HS-5 (cell line): Measurements from ENCODE around the gene GIGYF2.
"Not testable (repeated sequence)": the region's sequence is repeated elsewhere in the genome, so short reads cannot be mapped to it uniquely, and the experiment has no call there.

ENCODE experiments used
- DNase-seq: peaks from one replicate; pipeline ENCODE4 v3.0.0-alpha.2; 2012; ENCODE audit warnings: low read depth

The GIGYF2 gene, protein sequence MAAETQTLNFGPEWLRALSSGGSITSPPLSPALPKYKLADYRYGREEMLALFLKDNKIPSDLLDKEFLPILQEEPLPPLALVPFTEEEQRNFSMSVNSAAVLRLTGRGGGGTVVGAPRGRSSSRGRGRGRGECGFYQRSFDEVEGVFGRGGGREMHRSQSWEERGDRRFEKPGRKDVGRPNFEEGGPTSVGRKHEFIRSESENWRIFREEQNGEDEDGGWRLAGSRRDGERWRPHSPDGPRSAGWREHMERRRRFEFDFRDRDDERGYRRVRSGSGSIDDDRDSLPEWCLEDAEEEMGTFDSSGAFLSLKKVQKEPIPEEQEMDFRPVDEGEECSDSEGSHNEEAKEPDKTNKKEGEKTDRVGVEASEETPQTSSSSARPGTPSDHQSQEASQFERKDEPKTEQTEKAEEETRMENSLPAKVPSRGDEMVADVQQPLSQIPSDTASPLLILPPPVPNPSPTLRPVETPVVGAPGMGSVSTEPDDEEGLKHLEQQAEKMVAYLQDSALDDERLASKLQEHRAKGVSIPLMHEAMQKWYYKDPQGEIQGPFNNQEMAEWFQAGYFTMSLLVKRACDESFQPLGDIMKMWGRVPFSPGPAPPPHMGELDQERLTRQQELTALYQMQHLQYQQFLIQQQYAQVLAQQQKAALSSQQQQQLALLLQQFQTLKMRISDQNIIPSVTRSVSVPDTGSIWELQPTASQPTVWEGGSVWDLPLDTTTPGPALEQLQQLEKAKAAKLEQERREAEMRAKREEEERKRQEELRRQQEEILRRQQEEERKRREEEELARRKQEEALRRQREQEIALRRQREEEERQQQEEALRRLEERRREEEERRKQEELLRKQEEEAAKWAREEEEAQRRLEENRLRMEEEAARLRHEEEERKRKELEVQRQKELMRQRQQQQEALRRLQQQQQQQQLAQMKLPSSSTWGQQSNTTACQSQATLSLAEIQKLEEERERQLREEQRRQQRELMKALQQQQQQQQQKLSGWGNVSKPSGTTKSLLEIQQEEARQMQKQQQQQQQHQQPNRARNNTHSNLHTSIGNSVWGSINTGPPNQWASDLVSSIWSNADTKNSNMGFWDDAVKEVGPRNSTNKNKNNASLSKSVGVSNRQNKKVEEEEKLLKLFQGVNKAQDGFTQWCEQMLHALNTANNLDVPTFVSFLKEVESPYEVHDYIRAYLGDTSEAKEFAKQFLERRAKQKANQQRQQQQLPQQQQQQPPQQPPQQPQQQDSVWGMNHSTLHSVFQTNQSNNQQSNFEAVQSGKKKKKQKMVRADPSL (N-terminal part only)

DNA sequence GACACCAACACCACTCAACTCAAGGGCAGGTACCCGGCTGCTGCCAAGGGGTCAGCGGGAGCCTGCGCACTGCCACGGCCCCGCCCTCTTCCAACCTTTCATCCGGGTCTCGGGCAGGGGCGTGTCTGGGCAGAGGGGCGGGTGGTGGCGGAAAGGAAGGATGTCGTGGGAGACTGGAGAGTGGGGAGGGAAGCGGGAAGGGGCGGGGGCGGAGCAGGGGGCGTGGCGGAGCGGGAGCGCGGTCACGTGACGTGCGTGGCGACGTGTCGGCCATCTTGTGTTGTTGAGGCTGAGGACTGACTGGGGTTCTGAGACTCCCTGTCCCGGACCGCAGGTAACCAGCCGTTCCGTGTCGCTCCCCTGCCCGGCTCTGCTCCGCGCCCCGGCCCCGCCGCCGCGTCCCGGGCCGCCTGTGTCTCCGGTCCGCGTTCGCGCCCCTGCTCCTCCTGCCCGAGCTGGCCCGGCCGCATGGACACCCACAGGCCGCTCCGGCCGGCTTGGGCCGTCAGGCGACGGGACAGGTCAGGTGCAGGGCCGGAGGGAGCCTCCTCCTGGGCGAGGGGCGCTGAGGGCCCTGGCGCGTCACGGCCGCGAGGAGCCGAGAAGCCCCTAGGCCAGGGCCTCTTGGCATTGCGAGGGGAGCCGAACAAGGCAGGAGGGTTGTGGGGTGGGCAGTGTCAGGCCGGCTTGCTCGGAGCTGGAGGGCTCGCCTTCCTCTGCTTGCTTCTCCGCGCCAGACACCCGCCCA lies at the start of gene GIGYF2:
Gene GIGYF2, plus strand, starts transcription at position 273 of the 748 bp plus-strand sequence. CDS start 37,867 bp downstream, outside the sequence.
- peak; percentile 87 for DNase-seq

DNA sequence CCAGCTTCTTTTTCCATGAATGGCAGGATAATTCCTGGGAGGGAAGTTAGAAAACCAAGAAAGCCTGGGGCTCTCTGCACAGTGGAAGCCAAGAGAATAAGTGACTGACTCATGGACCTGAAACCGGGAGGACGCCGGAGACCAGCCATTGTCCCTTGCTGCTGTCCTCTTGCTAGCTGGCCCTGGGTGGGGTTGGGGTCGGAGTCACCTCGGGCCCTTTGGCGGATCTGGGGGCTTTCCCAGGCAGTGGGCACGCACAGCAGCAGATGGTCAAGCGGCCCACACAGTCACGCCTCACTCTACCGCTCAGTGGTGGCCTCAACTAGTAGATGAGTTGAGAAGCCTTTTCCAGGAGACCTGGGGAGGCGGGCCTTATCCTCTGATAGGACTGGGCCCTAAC lies 48.1 kb upstream of the GIGYF2 start:
- DNase-seq: no peak

DNA sequence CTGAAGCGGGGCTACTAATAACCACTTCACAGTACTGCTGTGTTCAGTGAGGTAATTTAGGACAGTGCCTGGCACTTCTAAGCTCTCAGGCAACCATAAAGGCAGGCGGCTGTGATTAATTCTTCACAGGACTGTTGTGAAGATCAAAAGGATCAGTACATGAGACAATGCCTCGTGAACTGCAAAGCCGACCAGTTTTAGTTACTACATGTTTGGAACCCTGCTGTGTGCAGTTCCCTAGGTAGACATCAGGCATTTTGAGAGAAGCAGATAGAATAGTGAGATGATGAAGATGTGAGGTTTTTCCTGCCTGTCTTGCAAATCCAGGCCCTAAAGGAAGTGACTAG lies 44.7 kb upstream of the GIGYF2 start:
- DNase-seq: no peak

DNA sequence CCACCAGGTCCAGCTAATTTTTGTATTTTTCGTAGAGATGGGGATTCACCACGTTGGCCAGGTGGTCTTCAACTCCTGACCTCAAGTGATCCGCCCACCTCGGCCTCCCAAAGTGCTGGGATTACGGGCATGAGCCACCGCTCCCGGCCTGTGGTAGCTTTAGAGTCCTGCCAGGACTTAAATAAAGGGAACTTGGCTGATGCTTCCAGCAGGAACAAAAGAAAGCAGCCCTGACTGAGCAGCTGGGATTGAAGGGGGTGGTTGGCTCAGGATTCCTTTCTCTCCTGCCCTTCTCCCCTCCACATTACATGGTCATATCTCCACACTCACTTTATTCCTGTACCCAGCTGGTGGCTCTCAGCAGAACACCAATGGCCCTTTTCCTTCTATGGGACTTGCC lies 43.7 kb upstream of the GIGYF2 start:
- DNase-seq: no peak

DNA sequence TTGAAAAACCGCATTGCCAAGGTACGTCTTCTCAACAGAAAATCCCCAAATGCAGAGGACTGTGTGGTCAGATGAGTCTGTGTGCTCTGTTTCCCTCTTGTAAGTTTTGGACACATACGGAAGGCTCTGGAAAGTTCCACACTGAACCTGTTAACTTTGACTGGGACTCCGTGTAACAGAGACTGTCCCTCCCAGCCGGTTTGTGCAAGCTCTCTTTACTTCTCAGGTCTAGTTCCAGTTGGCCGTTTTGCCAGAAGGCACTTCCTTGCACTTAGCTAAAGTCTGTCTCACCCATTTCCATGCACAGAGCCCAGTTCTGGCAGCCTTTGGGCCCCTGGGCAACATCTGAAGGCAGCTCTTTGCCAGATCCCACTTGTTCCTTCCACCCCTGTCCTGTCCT lies 41.7 kb upstream of the GIGYF2 start:
- DNase-seq: no peak

DNA sequence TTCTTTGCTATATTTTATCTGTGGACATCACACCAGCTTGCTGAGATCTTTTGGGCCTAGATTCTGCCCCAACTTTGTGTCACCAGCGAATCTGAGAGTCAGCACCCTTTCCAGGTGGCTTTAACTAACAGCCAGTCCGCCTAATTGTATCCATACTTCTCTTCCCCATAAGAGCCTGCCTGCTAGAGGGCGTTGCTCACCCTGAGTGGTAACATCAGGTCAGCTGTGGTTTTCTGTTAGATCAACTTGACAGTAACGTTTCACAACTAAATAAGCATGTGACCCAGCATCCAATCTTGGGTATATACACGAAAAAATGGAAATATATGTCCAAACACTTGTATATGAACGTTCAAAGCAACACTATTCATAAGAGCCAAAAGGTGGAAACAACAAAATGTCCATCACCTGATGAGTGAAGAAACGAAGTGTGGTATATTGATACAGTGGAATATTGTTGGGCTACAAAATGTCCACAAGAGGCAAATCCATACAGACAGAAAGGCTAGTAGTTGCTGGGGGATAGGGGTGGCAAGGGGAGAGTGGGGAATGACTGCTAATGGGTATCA lies 38.8 kb upstream of the GIGYF2 start:
- no peak for DNase-seq

DNA sequence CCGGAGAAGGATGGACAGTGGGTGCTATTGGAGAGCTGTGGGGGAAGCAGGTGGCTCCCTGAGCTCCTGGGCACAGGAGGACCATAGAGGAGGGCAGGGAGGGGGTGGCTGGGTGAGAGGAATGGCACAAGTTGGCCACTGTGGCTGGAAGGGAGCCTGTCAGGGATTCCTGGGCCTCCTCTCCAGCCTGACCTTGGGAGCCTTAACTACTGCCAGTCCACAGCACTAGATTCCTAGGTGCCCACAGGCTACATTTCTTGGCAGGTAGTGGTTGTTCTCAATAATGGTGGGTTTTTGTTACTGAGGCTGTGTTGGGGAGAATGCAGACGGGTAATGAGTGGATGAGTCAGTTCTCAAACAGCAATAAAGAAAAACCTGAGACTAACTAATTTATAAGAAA lies 37.8 kb upstream of the GIGYF2 start:
- DNase-seq: no peak

DNA sequence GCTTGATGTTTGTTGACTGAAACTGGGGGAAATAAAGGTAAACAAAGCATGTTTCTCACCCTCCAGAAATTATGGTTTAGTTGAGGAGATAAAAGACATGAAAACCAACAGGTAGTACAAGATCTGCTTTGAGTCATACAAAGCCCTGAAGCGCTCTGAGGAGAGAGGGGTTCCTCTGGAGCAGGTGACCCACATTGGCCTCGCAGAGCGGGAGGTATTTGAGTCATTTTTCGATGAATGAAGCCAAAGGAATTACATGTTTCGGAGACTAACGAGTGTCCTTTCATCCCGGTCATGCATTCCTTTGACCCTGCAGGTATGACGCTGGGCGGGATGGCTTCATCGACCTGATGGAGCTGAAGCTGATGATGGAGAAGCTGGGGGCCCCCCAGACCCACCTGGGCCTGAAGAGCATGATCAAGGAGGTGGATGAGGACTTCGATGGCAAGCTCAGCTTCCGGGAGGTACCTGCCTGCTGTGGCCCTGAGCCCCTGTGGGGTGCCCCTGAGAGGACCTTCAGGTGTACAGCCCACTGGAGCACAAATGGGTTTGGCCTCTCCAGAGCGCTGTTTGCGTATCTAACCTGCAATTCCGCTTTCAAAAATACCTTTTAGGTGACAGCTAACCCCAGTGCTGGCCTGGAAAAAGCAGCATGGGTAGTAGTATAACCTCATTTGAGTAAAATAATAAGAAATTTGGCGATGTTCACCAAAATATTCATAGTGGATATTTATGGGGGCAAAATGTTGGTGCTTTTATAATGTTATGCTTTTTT lies 34.5 kb upstream of the GIGYF2 start:
- DNase-seq: no peak

DNA sequence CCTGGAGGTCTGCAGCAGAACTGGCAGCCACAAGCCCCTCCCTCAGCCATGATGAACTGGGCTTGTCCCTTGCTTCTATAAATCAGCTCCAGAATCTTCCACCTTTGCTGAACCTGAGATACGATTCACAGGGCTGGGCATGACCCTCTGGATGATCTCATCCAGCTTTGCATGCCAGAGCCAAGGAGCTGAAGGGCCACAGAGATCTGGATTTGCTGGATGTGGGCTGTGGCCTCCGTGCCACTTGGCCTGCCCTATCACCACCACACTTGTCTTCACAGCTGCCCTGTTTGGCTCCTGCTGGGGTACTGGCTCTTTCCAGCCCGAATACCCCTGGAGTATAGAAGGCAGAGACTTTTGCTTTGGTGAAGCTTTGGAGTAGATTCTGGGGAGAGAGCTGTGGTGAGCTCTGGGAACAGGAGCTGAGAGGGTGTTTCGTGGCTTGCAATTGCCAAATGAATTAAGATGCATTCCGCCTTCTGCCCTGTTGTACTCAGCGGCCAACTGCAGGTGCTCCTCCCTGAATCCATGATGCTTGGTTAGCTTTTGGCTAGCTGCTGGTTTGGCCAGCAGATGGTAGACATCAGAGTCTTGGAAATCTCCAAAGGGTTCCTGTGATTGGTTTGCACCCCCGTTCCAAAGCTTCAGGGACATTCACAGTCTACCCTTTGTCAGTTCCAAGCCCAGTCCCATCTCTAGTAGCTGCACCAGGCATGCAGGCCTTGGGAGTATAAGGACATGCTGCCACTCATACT lies 30.9 kb upstream of the GIGYF2 start:
- DNase-seq: no peak

DNA sequence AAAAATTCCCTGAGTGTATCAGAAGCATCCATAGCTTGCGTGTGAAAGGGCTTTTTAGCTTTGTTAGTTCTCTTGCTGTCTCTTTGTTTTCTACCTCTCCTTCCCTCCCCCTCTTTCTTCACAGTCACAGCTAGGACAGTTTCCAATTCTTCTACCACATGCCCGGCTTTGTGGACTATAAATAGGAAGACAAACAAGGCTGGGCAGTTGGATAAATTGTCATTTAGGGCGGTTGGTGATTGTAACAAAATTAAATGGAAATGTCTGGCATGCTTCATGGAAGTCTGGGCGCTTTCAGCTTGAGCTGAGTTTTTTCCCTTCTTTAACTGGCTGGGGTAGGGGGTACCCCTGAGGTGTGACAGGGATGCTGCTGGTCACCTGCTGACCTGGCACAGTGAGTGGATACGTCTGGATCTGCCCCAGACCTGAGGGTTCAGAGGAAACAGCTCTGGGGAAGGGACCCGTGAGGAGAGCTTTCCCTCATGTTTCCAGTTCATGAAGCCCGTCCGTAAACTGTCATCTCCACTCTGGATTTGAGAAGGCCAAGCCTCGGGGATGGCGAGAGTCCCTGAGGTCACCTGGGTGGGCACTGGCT lies 29.0 kb upstream of the GIGYF2 start:
- no peak for DNase-seq

DNA sequence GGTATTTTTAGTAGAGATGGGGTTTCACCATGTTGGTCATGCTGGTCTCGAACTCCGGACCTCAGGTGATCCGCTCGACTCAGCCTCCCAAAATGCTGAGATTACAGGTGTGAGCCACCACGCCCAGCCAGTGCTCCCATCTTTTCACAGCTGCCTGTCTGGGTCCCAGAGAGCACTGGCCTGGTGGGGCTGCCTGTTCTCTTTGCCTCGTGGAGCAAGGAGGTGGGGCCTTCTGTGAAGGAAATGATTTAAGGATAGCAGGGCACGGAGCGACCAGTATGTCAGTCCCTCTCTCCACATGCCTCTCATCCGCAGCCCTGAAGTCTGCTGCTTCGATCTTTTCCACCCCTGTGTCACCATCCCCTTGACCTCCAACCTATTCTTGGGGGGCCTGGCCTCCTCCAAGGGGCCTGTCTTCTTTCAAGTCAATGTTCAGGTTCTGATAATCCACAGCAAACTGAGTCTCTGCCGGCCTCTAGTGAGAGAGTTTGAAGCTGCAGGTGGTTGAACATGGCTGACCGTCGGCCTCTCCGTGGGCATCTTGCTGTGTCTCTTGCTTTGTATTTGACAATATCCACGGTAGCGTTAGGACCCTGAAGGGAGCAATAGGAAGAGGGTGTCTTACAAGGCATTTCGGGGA lies 28.2 kb upstream of the GIGYF2 start:
- no peak for DNase-seq

DNA sequence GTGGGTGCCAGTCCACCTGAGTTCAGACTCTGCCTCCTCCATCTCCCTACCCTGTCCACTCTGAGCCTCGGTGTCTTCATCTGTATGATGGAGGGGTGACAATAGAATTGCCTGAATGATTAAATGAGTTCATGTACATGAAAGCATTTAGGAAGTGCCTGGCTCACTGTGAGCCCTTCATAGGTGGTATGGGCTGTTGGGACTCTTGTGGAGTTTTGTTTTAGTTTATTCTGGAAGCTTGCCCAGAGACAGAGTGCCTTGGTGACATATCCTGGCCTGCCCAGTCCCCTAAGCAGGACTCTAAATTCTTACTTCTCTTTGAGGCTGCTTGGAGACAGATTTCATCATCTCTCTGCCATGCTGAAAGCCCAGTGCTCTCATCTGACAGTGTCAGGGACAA lies 24.5 kb upstream of the GIGYF2 start:
- no peak for DNase-seq

DNA sequence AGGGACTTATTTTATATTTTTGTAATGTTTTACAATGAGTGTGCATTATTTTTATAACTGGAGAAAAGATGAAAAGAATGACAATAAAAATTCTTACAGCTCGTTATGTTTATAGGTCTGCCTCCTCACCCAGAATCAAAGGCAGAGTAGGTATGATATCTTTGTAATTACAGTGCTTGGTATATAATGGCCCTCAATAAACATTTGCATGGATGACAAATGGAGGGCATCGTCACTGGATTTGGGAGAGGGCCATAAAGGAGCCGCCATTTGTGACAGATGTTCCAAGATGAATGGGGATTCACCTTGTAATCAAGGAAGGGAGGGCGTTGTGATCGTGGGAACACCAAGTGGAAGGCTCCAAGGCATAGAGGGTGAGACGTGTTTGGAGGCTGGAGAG lies 22.6 kb upstream of the GIGYF2 start:
- DNase-seq: no peak

DNA sequence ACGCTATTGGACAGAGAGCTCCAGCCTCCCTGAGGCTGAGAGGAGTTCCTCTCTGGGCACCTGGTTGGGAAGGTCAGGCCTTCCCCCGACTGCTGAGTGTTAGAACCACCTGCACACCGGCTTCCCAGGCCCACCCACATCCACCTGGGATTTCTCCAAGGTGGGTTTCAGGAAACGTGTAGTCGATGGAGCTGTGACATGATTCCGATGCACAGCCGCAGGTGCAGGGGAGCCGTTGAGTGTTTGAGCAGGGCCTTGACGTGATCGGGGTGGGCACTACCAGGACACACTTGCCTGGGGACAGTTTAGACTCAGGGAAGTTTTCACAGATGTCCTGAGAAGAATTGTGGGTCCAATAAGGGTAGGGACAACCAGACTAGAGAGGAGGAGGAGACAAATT lies 21.8 kb upstream of the GIGYF2 start:
- no peak for DNase-seq

DNA sequence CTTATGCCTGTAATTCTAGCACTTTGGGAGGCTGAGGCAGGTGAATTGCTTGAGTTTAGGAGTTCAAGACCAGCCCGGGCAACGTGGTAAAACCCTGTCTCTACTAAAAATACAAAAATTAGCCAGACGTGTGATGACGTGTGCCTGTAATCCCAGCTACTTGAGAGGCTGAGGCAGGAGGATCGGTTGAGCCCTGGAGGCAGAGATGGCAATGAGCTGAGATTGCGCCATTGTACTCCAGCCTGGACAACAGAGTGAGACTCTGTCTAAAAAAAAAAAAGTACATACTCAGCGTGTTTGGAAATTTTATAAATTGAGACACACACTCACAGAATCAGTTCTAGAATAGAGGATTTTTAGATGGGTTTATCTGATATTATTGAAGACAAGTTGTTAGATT lies 17.1 kb upstream of the GIGYF2 start:
- no peak for DNase-seq

DNA sequence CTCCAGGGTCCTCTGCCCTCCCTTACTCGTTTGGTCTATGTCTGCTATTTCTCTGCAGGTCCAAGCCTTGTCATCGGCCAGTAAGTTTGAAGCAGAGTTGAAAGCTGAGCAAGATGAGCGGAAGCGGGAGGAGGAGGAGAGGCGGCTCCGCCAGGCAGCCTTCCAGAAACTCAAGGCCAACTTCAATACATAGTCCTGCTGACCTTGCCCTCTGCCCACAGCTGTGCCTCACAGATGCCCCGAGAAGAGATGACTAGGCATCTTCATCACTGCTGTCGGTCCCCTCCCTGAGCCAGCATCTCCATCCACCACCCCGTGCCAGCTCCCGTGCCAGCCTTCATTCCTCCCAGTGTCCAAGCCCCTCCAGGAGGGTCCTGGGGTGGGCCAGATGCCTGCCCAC lies 15.6 kb upstream of the GIGYF2 start:
- DNase-seq: no peak

DNA sequence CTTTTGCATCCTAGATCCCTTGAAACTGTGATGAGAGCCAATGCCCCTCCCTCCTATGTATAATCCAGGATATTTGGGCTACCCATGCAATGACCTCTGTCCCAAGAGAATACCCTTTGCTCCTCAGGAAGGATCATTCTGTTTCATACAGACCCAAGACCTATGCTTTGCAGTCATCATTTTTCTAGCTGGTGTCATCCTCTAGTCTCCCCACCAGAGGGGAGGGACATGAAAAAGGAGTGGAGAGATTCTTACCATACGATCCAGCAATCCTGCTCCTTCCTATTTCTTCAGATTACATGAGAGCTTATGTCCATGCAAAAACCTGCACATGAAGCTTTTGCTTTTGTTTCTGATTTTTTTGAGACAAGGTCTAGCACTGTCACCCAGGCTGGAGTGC lies 13.8 kb upstream of the GIGYF2 start:
- DNase-seq: no peak

DNA sequence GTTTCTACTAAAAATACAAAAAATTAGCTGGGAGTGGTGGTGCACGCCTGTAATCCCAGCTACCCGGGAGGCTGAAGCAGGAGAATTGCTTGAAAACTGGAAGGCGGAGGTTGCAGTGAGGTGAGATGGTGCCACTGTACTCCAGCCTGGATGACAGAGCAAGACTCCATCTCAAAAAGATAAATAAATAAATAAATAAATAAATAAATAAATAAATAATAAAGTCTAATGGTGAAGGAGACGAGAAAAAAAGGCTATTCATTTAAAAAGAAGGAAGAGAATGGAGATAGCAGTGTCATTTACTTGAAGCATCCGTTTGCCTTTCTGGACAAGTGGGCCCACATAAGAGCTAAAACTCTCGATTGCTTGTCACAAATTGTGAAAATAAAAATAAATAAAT lies 11.7 kb upstream of the GIGYF2 start:
- not testable (repeated sequence) for DNase-seq
